Measurements from ENCODE around the gene FGD6. TPM values are rescaled to one million over a fixed set of nuclear protein-coding genes. Genes with fewer than 3 reads are reported as not detected.

The FGD6 gene
- polyA plus RNA-seq, 2 of the 4 experiments (the other 2 are of a cell fraction): 15.5 to 48.0 TPM

DNA sequence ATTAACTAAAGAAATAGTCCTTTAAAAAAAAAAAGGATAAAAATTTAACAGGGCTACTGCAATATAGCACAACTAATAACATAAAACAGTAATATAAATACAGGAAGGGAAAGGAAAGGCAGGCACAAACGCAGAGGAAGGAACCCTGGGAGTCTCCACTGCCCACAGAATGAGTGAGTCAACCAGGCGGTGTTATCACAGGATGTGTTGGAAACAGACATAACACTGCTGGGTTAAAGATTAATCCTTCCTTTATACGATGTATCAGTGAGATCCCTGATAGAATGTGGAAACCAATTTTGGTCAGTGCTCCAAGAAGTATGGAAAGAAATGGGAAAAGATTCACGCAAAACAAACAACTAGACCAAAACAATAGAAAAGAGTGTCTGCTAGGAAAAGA, 47.9 kb downstream of the FGD6 start (continued):
- TF ChIP-seq MAZ (IDR thresholded peaks at IDR 0.05; ENCODE audit: borderline replicate concordance, low read depth, low read length) (no peak), BHLHE40 (IDR thresholded peaks at IDR 0.05; ENCODE audit: low read depth, low read length) (no peak), CBX8 (IDR thresholded peaks at IDR 0.05) (no peak), POLR2A (IDR thresholded peaks at IDR 0.05; ENCODE audit: low read length) (no peak), SMC3 (IDR thresholded peaks at IDR 0.05) (no peak), TP53 (CRISPR knock-in tag; IDR thresholded peaks at IDR 0.05) (no peak), RAD21 (conservative IDR thresholded peaks at IDR 0.05 in 1 of 2, IDR thresholded peaks at IDR 0.05 in 1 of 2) (peak in 1 of 2 experiments; percentile 9; a peak in 1 of 5 replicates), JUNB (IDR thresholded peaks at IDR 0.05) (peak; percentile 52; the same call in 1 of the 2 replicates), ZFP36 (IDR thresholded peaks at IDR 0.05; ENCODE audit: borderline replicate concordance, partially characterized antibody) (no peak), ESRRA (IDR thresholded peaks at IDR 0.05; ENCODE audit: borderline replicate concordance, low read length) (no peak), CHD2 (IDR thresholded peaks at IDR 0.05; ENCODE audit: low read length, partially characterized antibody) (no peak), SREBF2 (IDR thresholded peaks at IDR 0.05) (no peak), NFE2L2 (conservative IDR thresholded peaks at IDR 0.05; ENCODE audit: low read length) (no peak)
- TF ChIP-seq, protein P1, sequence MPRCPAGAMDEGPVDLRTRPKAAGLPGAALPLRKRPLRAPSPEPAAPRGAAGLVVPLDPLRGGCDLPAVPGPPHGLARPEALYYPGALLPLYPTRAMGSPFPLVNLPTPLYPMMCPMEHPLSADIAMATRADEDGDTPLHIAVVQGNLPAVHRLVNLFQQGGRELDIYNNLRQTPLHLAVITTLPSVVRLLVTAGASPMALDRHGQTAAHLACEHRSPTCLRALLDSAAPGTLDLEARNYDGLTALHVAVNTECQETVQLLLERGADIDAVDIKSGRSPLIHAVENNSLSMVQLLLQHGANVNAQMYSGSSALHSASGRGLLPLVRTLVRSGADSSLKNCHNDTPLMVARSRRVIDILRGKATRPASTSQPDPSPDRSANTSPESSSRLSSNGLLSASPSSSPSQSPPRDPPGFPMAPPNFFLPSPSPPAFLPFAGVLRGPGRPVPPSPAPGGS (IDR thresholded peaks at IDR 0.05): no peak

DNA sequence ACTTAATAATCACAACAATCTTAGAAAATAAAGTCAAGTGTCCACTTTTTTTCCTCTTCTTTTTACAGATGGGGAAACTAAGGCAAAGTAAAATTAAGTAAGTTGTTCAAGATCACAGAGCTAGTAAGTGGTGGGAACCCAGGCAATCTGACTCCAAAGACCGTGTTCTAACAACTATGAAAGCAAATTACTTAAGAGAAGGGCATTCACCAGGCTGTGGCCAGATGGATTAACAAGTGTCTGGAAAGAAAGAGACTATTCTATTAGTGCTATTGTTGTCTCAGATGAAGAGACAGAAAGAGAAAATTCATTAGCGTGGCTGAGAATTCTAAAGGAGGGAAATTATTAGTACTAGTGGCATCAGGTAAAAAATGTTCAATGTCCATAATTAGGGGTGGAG, 48.5 kb downstream of the FGD6 start:
- DNase-seq (ENCODE audit: low read depth in 1 of 2, low spot score in 1 of 2): no peak
- H3K27ac ChIP-seq: peak overlapping the region; percentile 80 to 92

DNA sequence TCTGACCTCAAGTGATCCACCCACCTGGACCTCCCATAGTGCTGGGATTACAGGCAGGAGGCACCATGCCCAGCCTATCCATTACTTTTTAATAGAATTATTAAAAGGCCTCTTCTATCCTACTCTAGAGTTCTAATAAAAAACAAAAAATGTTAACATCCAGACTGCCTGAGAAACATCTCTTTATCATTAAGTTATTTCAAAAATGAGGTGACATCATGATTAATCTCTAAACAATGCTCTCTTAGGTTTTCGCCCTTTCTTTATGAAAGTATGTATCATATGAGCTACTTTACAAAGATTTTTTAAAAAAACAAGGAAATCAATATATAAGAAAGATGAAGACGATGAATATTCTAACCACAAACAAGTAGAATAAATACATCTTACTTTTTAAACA, 52.6 kb downstream of the FGD6 start:
- no peak; a peak in 1 of 6 replicates for ATAC-seq
- Histone ChIP-seq H3K4me2 (peak overlapping the region; percentile 47), H3K4me1 (peaks cover 45% of the 10 kb centered on the region), H3K9me3 (no peaks in the 10 kb centered on the region), H3K27ac (peak overlapping the region; percentile 56 to 81; a peak in 5 of 6 replicates), H3K4me3 (no peak overlapping the region)
- FAIRE-seq: no peak
- DNase-seq (ENCODE audit: low read depth in 1 of 2, low spot score in 1 of 2): no peak
- ChIA-PET POLR2A (interaction anchor here (1.8 kb wide), 1 partner anchor 53 kb away, joined by 5 read pairs; the partner anchor contains the start of genes FGD6 and VEZT), CTCF (interaction anchor here (1.0 to 5.5 kb wide), 6 partner anchors 9 to 170 kb away, joined by 3 to 21 read pairs (median 6); partner anchors contain the start of genes FGD6 and VEZT)
- WGBS (ENCODE audit: missing lambda C conversion rate): 42% methylated on average over 2 of the region's 2 CpGs
- TF ChIP-seq, protein P2, sequence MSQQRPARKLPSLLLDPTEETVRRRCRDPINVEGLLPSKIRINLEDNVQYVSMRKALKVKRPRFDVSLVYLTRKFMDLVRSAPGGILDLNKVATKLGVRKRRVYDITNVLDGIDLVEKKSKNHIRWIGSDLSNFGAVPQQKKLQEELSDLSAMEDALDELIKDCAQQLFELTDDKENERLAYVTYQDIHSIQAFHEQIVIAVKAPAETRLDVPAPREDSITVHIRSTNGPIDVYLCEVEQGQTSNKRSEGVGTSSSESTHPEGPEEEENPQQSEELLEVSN (IDR thresholded peaks at IDR 0.05; ENCODE audit: borderline replicate concordance, low read depth): no peak
- TF ChIP-seq FOSL2 (IDR thresholded peaks at IDR 0.05): no peak
- TF ChIP-seq FOSL2 (CRISPR knock-in tag; IDR thresholded peaks at IDR 0.05): peak; percentile 51
- TF ChIP-seq HDAC2 (IDR thresholded peaks at IDR 0.05): no peak

More for the DNA sequence above, 48.5 kb downstream of the FGD6 start:
- peak overlapping the region; percentile 63 for H3K4me2 ChIP-seq
- POLR2A ChIA-PET: interaction anchor here (0.6 to 1.0 kb wide), 2 partner anchors 21 to 35 kb away, joined by 3 read pairs; no protein-coding TSS in a partner anchor
- H3K4me1 ChIP-seq: peaks cover 73% of the 10 kb centered on the region
- no peak overlapping the region for H3K4me3 ChIP-seq
- ATAC-seq (no peak), FAIRE-seq (no peak)
- CTCF ChIA-PET: interaction anchor here (0.6 to 0.9 kb wide), 3 partner anchors 16 to 72 kb away, joined by 3 to 5 read pairs (median 4); no protein-coding TSS in a partner anchor
- H3K9me3 ChIP-seq: no peaks in the 10 kb centered on the region
- TF ChIP-seq, protein P3, sequence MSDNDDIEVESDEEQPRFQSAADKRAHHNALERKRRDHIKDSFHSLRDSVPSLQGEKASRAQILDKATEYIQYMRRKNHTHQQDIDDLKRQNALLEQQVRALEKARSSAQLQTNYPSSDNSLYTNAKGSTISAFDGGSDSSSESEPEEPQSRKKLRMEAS (IDR thresholded peaks at IDR 0.05): no peak
- TF ChIP-seq KDM5A (IDR thresholded peaks at IDR 0.05) (no peak), RCOR1 (IDR thresholded peaks at IDR 0.05; ENCODE audit: low read depth, low read length) (no peak), NPAS2 (CRISPR knock-in tag; IDR thresholded peaks at IDR 0.05; ENCODE audit: borderline replicate concordance) (no peak), SMC3 (IDR thresholded peaks at IDR 0.05) (no peak)
- TF ChIP-seq, protein P4, sequence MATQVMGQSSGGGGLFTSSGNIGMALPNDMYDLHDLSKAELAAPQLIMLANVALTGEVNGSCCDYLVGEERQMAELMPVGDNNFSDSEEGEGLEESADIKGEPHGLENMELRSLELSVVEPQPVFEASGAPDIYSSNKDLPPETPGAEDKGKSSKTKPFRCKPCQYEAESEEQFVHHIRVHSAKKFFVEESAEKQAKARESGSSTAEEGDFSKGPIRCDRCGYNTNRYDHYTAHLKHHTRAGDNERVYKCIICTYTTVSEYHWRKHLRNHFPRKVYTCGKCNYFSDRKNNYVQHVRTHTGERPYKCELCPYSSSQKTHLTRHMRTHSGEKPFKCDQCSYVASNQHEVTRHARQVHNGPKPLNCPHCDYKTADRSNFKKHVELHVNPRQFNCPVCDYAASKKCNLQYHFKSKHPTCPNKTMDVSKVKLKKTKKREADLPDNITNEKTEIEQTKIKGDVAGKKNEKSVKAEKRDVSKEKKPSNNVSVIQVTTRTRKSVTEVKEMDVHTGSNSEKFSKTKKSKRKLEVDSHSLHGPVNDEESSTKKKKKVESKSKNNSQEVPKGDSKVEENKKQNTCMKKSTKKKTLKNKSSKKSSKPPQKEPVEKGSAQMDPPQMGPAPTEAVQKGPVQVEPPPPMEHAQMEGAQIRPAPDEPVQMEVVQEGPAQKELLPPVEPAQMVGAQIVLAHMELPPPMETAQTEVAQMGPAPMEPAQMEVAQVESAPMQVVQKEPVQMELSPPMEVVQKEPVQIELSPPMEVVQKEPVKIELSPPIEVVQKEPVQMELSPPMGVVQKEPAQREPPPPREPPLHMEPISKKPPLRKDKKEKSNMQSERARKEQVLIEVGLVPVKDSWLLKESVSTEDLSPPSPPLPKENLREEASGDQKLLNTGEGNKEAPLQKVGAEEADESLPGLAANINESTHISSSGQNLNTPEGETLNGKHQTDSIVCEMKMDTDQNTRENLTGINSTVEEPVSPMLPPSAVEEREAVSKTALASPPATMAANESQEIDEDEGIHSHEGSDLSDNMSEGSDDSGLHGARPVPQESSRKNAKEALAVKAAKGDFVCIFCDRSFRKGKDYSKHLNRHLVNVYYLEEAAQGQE (IDR thresholded peaks at IDR 0.05): no peak
- WGBS (ENCODE audit: missing lambda C conversion rate): 10% methylated on average over 2 of the region's 2 CpGs
